ENCODE measurements around the gene FJX1.

Gene FJX1

DNA sequence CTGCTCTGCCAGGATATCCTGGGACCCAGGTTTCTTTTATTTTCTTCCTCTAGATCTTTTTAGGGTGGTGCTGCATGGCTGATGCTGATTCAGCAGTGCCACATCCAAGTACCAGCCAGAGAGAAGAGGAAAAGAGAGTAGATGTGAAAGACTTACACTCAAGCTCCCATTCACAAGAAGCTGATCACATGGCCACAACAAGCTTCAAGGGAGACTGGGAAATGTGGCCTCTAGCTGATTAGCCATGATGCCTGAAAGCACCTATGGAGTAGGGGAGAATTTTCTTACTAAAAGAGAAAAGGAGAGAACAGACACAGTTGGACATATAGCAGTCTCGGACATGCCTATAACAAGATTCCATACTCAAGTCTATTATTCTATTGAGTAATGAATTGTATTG, 34.4 kb upstream of the FJX1 start:
- DNase-seq (ENCODE audit: low read depth in 2 of 2) = peak in 1 of 2 donors; percentile 44
- no peak overlapping the region for H3K4me3 ChIP-seq (replicated peaks in 1 of 2; ENCODE audit: low read depth in 2 of 2, low read length in 2 of 2)
- TF ChIP-seq CTCF (IDR thresholded peaks at IDR 0.05; ENCODE audit: low read depth, low read length) = no peak

GRCh38 chr11:35584321-35584720, 33.9 kb upstream of the FJX1 start:
- TF ChIP-seq CTCF (IDR thresholded peaks at IDR 0.05; ENCODE audit: low read depth, low read length) = no peak
- H3K4me3 ChIP-seq (replicated peaks in 1 of 2; ENCODE audit: low read depth in 2 of 2, low read length in 2 of 2) = no peak overlapping the region
- DNase-seq (ENCODE audit: low read depth in 2 of 2) = peak; percentile 32 to 83

- DNase-seq (ENCODE audit: low read depth in 2 of 2) = no peak
- no peak overlapping the region for H3K4me3 ChIP-seq (replicated peaks in 1 of 2; ENCODE audit: low read depth in 2 of 2, low read length in 2 of 2)
- no peak for TF ChIP-seq CTCF (IDR thresholded peaks at IDR 0.05; ENCODE audit: low read depth, low read length)
Observed at GRCh38 chr11:35585416-35585815, 32.8 kb upstream of the FJX1 start.

DNA sequence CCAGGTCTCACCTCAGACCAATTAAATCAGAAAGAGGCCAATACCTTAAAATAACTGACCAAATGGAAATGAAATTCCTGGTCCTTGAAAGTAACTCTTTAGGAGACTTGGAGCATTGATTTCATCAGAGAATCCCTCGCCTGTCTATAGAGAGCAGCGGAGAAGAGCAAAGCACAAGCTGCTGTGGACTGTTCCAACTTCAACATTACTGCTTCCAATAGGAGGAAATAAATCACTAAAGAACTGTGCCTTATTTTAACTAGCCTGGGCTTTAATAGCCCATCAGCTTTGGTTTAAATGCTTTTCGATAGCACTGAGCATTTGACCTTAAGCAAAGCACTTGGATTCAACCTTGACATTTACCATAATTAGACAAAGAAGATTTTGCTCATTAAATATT, 32.0 kb upstream of the FJX1 start:
- TF ChIP-seq CTCF (IDR thresholded peaks at IDR 0.05; ENCODE audit: low read depth, low read length) = no peak
- DNase-seq (ENCODE audit: low read depth in 2 of 2) = no peak
- H3K4me3 ChIP-seq (replicated peaks in 1 of 2; ENCODE audit: low read depth in 2 of 2, low read length in 2 of 2) = no peak overlapping the region

GRCh38 chr11:35587972-35588371, 30.3 kb upstream of the FJX1 start:
- no peak overlapping the region for H3K4me3 ChIP-seq (replicated peaks in 1 of 2; ENCODE audit: low read depth in 2 of 2, low read length in 2 of 2)
- no peak for DNase-seq (ENCODE audit: low read depth in 2 of 2)
- TF ChIP-seq CTCF (IDR thresholded peaks at IDR 0.05; ENCODE audit: low read depth, low read length) = no peak

DNA sequence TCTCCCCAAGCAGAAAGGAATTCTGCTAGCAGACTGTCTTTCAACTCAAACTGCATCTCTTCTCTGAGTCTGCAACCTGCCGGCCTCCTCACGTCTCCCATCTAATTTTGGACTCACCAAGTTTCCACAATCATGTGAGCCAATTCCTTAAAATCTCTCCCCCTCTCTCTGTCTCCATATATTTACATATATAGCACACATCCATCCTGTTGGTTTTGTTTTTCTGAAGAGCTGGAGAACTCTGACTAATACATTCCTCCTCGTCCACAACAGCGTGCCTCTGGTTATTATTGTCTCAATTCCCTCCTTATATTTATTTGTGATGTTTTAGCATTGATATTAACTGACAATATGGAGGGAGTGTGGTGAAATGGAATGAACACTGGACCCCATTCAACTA, 29.6 kb upstream of the FJX1 start:
- peak; percentile 56 to 81 for DNase-seq (ENCODE audit: low read depth in 2 of 2)
- TF ChIP-seq CTCF (IDR thresholded peaks at IDR 0.05; ENCODE audit: low read depth, low read length) = no peak
- no peak overlapping the region for H3K4me3 ChIP-seq (replicated peaks in 1 of 2; ENCODE audit: low read depth in 2 of 2, low read length in 2 of 2)

DNA sequence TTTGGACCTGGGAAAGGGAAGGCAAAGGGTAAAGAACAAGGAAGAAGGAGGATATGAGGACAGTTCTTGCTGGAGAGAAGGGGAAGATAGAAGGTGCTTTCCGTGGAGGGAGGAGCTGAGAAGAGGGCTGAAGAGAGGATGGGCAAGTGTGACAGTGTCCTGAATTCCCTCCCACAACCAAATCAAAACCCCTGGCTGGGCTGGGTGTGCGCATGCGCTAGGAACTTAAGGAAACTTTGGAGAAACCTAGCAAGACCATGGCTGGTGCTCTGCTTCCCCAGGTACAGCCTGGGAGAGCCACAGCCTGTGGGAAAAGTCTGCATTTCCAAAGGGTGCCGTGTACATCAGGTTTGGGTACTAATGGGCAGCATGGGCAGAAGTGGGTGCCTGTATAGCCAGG, 29.0 kb upstream of the FJX1 start:
- no peak overlapping the region for H3K4me3 ChIP-seq (replicated peaks in 1 of 2; ENCODE audit: low read depth in 2 of 2, low read length in 2 of 2)
- no peak for DNase-seq (ENCODE audit: low read depth in 2 of 2)
- no peak for TF ChIP-seq CTCF (IDR thresholded peaks at IDR 0.05; ENCODE audit: low read depth, low read length)
